ENCODE measurements around the gene ITCH.

- TF ChIP-seq CTCF (conservative IDR thresholded peaks at IDR 0.05; ENCODE audit: low read length) (no peak), EZH2phosphoT487 (IDR thresholded peaks at IDR 0.05; ENCODE audit: borderline replicate concordance, low read depth, low read length) (no peak)
These were observed 167.3 kb downstream of the ITCH start for GRCh38 chr20:34530342-34530741.
